GM19239 (cell line): ENCODE measurements around the gene SUCLG2.

Experiments used
- DNase-seq: peaks from one replicate; pipeline ENCODE4 v3.0.0; 2011; ENCODE audit warnings: low spot score; ENCODE audit not compliant: insufficient read length
- FAIRE-seq: peaks from 2 replicates; lab custom pipeline; 2011; peaks lifted over from hg19 to GRCh38; lab: Jason Lieb, UNC

SUCLG2 gene

DNA sequence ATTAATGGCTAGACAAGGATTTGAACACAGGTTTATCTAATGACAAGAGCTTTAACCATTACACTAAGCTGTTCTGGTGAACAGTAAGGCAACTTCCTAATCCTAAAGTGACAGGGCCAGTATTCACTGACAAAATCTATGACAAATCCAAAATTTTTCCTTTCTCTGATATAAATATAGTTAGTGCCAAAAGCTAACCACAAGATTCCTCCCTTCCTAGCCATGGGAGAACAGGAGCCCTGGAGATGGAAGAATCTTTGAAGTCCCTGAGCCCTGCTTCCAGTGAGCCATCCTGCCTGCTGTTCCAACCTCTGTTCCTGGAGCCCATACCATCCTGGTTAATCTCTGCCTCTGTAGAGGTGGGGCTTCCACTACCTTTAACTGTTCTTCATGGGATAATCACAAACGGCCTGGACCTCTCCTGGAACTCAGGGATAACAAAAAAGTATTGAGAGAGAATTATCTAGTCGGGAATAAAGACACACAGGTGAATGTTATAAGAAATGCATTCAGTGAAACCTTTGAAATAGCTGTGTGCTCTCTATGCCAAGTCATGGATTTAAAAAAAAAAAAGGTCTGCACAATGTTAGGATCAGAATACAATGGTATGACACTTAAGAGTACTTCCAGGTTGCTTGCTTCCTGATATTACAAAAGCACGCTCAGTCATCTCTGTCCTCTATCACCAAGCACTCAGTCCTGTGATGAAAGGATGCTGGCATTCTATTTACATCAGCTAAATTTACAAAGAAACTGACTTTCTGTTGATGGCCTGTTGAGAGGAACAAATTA lies 235.8 kb downstream of the SUCLG2 start:
- DNase-seq (no peak), FAIRE-seq (no peak)

DNA sequence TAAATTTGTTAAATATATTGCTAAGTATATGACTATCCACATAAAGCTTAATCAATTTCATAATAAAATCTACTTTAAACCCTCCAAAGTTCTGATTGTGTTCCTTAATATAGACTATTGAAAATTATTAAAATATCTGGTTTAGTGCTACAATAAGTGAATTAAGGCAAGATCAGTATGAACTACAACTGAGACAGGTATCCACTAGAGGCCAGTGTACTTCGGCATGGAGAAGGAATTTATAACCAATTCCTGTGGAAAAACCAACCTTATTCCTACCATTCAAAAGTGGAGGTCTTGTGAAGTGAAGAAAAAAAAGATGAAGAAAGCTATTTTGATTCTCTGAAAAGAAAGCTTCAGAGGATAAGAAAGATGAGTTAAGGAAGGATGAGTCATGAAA lies 237.7 kb downstream of the SUCLG2 start:
- FAIRE-seq: no peak
- no peak for DNase-seq

DNA sequence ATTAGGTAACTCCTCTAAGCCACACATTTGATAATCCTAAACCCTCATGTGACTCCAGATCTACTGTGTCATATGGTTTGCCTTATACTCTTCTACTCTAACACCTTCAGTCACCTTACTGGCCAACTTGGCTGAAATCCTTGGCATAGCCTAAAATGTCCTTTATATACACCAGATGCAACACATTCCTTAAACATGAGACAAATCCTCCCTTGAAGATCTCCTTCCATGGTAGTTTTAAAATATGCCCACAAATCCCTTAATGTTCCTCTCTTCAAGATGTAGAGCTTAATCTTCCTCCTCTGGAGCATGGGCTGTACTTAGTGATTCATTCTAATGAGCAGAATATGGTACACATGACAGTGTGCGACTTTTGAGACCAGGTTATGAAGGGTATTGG lies 238.9 kb downstream of the SUCLG2 start:
- DNase-seq: no peak
- no peak for FAIRE-seq

DNA sequence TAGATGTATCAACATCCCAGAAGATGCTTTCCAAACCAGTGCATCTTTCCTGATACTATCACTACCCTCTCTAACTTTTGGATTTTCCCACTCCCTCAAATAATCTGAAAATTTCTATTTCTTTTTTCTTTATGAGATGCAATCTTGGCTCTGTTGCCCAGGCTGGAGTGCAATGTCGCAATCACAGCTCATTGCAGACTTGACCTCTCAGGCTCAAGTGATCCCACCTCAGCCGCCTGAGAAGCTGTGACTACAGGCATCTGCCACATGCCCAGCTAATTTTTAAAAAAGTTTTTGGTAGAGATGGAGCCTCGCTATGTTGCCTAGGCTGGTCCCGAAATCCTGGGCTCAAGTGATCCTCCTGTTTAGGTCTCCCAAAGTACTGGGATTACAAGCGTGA lies 239.7 kb downstream of the SUCLG2 start:
- DNase-seq (no peak), FAIRE-seq (no peak)

DNA sequence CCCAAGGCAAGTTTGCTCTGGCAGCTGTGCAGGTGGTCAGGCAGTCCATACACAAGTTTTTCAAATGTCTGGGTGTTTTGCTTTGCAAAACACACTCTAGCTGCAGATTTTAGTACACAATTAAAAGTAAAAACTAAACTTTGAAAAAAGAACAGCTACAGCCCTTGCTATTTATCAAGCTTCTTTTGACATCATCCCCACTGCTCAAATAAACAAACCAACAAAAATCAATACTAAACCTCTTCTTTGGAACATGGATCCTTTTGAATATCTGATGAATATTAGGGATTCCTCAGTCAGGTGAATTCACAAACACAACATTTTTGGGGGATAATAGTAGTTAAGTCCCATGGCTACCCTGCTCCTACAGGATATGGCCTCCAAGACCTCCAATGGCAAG lies 249.2 kb downstream of the SUCLG2 start:
- FAIRE-seq (no peak), DNase-seq (no peak)

DNA sequence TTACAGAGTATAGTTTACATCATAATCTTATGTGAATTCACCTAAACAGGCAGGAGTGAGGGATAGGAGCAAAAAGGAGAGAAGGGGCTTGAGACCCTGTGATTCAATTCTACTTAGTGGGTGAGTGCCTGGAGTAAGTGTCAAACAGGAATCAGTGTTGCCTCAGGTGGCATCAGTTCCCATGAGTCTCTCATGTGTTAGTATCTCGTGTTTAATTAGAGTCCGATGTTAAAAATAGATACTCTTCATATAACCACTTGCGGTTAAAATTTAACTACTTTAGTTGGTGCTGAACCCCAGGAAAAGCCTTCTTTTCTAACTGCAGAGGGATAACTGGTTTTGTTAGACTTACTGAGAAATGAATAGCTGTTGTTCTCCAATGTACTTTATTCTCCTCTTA lies 251.5 kb downstream of the SUCLG2 start:
- no peak for DNase-seq
- FAIRE-seq: no peak

DNA sequence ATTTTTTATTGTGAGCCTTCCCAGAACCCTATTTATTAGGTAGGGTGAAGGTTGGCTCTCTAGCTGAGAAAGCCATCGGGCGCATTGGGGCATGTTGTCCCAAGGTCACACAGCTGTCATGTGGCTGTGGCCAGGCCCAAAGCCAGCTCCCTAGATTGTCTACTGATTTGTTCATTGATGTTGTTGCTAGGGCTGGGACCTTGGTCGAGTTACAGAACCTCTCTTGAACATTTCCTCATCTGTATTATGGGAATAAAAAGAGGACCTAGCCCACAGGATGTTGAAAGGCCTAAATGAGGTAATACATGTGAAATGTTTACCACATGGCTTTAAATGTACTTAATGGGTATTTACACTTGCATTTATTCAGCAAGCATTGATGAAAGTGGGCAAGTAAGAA lies 252.5 kb downstream of the SUCLG2 start:
- no peak for FAIRE-seq
- DNase-seq: no peak

DNA sequence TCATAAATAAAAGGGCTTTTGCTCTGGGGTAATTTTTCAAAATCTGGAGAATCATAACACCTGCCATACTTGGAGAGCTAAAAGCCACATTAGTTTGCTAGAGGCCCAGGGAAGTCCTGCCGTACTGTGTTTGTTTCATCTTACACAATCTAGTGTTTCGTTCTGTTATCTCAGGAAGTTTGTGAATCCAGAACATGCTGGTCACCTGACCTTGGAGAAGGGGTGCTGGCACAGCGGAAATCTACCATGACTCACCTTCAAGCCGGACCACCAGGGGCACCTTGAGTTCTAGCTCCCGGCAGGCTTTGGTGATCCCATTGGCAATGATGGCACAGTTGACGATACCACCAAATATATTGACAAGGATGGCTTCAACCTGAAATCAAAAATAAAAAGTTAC lies 253.9 kb downstream of the SUCLG2 start:
- no peak for DNase-seq
- no peak for FAIRE-seq

DNA sequence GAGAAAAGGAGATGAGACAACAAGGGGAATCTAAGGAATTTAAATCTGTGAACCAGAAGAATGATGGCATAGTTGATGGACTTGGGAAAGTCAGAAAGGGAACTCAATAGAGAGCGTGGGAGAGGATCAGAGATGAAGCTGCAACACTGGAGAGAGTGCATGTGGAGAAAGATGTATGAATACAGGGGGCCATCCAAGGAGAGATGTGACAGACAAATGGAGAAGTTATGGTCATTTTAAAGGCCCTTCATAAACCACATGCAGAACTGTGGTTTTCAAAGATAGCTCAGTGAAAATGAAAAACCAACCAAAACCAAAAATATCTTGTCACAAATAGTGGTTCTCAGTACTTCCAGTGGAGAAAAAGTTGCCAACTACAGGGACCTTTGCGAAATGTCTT lies 265.2 kb downstream of the SUCLG2 start:
- DNase-seq (peak; percentile 28), FAIRE-seq (peak; percentile 90)

DNA sequence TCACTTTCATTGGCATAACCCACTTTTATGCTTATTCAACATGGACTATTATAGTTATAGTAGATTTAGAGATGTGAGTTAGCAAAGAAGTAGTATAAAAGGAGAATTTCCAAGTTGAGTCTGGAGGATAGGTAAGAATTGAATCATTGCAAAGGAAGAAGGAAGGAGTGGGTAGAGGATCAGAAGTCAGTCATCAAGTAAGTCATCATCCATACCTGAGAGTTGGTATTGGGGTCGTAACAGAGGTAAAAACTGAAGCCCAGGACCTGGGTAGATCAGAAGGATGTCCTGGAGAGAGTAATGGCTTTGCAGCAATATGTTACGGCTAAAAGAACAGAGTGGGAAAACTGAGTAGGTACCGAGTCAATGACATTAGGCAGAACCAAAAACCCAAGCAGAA lies 265.7 kb downstream of the SUCLG2 start:
- FAIRE-seq: peak; percentile 11
- DNase-seq: no peak

DNA sequence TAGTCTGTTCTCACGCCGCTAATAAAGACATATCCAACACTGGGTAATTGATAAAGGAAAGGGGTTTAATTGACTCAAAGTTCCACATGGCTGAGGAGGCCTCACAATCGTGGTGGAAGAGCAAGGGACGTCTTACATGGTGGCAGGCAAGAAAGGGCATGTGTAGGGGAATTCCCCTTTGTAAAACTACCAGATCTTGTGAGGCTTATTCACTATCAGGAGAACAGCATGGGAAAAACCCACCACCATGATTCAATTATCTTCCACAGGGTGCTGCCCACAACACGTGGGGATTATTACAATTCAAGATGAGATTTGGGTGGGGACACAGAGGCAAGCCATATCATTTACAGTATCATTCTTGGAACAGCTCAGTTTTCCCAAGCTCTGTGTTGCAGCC lies 268.0 kb downstream of the SUCLG2 start:
- DNase-seq (no peak), FAIRE-seq (peak; percentile 11)

DNA sequence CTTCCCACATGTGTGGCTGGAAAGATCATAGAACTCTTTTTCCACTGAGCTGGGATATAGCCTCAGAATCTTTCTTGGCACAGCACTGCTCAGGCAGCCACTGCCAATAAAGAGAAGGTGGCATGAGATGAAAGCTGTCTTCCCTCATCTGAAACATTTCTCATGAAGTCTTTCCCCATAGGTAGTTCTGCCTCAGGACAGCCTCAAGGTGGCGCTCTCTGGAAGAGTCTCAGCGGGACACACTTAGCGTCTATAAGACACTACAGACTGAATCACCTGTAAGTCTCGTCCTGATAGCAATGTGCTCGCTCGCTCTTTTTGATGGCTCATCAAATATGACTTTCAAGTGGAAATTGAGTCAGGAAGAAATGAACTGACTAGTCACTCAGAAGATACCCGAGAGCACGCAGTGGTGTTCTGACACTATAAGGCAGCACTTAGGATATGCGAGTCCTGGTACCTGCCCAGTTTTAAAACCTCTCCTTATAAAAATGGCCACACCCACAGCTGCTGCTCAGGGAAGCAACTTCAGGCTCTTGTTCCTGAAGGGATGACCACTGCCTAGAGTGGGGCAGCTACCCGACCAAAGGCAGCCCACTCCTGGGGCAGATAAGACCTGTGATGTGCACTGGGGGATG lies 269.5 kb downstream of the SUCLG2 start:
- FAIRE-seq (no peak), DNase-seq (no peak)

DNA sequence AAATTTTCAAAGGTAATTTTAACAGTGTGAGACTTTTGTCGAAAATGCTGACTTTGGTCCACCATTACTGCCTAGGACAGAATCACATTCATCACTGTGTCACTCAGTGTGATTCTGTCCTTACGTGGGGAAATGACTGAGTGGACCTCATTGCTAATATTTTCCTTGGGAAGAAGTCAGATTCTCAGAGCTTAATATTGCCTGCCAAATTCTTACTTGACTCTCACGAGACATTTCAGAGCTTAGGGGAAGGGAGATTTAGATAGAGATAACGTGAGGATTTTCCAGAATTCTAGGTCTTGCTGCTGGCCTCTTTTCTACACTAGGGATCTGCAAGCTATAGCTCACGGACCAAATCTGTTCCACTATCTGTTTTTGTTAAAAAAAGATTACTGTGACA lies 270.4 kb downstream of the SUCLG2 start:
- no peak for FAIRE-seq
- no peak for DNase-seq

DNA sequence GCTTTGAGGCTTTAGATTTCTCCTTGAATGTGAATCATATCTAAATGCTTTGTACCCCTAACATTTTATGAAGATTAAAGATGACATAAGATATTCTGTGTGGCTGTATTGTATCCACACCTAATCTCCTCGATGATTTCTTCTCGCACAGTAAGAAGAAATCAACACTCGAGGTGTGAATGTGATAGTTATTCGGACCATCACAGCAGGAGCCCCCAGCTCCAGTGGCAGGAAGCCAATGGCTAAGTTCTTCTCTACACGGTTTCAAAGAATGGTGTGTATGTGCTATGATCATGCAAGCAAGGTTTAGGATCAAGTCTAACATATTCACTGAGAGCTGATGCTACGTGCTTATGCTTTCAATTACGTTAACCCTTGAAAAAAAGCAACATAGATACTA lies 271.0 kb downstream of the SUCLG2 start:
- FAIRE-seq (no peak), DNase-seq (no peak)

DNA sequence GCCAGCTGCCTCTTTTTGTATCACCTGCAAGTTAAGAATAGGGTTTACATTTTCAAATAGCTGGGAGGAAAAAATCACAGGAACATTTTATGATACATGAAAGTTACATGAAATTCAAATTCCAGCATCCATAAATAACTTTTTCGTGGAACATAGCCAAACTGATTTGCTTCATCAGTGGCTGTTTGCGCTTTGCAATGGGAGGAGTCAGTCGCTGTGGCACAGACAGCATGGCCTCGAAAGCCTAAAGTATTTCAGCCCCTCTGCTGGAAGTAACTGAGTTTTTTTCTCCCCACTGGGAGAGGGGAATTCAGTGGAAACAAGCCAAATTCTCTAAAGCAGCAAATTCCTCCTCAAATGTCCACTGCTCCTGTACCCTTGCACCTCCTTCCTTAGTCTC lies 271.9 kb downstream of the SUCLG2 start:
- FAIRE-seq: no peak

DNA sequence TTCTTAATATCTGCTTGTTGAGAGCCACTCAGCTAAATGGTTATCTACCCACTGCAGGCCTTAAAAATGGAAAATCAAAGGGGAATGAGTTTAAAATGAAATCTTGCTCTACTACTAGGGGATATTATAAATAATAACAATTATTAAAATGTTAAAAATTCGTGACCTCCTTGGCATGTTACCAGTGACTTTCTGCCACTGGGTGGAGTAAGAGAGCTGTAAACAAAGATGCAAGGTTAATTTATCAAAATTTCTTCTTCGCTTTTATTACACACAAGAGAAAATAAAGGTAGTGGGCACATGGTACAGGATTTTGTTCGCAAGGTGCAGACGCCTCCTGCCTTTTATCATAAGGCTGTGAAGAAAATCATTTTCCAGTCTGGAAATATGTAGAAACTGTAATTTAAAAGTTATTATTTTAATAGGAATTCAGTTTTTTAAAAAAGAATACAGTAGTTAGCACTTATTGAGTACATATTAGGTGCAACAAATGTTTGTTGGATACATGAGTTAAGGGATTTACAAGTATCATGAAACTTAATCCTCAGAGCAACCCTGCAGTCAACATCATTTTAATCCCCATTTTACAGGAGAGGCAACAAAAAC lies 272.6 kb downstream of the SUCLG2 start:
- DNase-seq: no peak

More for the DNA sequence above, 271.9 kb downstream of the SUCLG2 start:
- DNase-seq: no peak

DNA sequence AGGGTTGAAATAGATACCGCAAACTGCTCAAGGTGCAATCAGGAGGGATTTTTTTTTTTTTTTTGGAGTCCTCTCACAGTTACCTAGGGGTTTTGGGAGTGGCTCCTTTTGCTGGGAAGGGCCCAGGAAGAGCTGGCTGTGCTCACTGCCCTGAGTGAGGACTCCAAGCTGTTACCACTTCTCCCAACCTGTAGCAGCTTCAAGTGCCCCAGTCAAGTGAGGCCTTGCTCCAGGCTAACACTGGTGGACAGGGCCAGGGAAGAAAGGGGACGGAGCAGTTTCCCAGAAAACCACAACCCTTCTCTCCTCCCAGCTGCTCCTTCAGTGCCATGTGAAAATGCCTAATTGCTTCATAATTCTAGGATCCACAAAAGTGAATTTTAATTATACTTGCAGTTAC lies 274.3 kb downstream of the SUCLG2 start:
- no peak for DNase-seq
- FAIRE-seq: no peak

More for the DNA sequence above, 272.6 kb downstream of the SUCLG2 start:
- FAIRE-seq: no peak

DNA sequence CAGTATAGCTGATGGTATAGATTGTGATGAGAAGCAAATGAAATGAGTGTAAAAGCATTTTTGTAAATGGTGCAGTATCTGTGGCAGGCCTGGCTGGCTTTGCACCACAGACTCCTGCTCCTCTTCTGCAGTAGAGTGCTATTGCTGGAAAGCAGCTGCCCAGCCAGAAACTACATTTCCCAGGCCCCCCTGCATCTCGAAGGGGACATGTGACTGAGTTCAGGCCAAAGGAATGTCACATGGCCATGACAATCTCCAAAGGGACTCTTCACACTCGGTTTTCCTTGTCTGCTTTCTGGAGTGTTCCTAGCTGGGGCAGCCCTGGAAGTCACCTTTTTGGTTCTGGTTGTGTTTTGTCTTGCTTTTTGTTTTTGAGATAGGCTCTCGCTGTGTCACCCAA lies 277.1 kb downstream of the SUCLG2 start:
- no peak for DNase-seq
- no peak for FAIRE-seq

DNA sequence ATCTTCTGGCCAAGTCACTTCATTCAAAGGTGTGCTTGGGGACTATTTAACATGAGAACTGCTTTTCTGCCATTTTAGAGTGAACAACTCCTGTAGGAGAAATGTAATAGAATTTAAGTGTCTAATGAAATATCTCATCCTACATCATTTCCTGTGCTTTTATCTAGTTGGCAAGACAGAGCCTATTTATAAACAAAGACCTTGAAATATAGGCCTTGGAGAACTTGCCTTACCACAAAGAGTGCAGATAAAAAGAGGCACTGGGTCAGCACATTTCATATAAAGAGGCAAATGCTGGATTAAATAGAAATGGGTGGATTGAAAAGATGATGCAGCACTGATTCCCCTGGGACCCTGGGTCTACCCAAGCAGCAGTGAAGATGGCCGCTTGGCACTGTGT lies 278.0 kb downstream of the SUCLG2 start:
- DNase-seq: no peak

DNA sequence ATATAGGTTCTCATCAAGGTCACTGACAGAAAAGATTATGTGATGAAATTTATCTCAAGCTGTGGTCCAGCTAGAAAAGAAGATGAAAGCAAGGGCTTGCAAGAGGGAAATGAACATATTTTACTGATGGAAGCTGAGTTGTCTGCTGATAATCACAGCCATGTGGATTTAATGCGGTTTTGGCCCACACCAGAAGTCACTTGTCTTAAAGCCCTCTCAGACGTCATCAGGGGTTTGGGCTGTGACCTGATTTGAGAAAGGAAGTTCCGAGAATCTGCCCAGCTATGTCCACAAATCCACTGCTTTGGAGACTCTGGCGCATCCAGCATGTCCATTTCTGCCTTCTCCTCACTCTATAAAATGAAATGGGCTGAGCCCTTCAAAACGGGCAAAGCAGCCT lies 278.4 kb downstream of the SUCLG2 start:
- DNase-seq: no peak
- FAIRE-seq: no peak

More for the DNA sequence above, 278.0 kb downstream of the SUCLG2 start:
- no peak for FAIRE-seq

DNA sequence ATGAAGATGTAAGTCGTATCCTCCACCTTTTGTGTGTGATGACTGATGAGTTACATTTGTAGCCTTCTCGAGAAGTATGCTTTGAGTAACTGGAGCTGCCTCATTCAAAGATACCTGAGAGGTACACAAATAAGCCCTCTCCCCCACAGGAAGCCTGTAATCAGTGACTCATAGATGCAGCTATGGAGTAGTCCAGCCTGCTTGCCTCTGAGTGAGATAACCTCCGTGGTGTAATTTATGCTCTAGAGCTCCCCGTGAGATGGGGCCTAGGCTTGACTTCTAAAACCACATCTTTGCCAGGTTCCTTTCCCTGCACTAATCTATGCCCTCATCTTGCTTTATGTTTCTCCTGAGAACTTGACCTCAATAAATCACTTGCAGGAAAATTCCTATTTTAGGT lies 291.7 kb downstream of the SUCLG2 start:
- FAIRE-seq: no peak
- DNase-seq: no peak

DNA sequence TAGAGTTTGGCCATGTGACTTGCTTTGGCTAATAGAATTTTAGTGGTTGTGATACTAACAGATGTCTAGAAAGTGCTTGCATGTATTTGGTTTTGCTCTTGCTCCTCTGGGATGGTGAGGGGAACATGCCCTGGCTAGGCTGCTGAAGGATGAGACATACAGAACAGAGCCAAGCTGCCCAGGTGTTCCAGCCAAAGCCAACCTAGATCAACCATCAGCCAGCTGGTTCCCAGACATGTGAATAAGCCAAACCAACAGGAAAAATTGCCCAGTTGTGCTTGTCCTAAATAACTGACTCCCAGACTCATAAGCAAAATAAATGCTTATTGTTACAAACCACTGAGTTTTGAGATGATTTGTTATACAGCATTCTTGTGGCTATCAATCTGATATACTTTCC lies 292.6 kb downstream of the SUCLG2 start:
- DNase-seq (no peak), FAIRE-seq (no peak)
